ENCODE measurements around the gene ITGAV.

The ITGAV gene

DNA sequence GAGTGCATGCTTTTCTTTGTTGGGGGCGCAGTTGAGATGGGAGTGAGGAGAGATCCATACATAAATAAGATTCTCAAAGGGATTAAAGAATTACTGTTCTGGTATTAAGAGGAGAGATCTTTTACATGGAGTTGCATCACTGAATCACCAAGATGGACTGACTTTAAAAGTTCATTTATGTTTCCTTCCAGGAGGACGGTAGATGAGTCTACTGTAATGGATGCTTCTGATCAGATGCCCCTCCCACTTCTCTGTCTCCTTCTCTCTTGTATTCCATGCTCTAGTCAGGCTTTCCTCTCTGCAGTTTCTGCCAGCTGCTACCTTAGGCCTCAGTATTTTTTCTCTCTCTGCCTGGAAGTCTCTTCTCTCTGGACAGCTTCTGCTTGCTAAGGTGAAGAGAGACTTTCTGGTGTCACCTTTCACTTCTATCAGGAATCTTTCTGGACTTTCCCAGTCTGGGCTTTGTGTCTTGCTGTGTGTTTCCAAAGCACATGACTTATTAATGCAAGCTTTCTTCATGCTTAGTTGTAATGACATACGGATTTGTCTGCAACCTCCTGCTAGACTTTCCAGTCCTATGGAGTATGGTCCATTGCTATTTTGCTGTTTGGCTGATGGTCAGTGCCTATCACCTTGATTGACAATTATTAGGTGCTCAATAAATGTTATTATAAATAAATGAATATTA, 127.6 kb downstream of the ITGAV start:
- Histone ChIP-seq H3K36me3 (ENCODE audit: insufficient read depth, low read length) (no peaks in the 10 kb centered on the region), H3K9me3 (ENCODE audit: insufficient read depth, low read depth, low read length) (no peaks in the 10 kb centered on the region), H3K9ac (ENCODE audit: low read depth, low read length) (peak overlapping the region; percentile 1; the same call in 1 of the 2 replicates), H3K27me3 (ENCODE audit: insufficient read depth, low read length) (no peaks in the 10 kb centered on the region), H3K4me3 (ENCODE audit: low read length) (no peak overlapping the region), H3K27ac (ENCODE audit: low read depth, low read length) (no peak overlapping the region), H3K4me1 (ENCODE audit: insufficient read depth, low read length) (peaks cover 48% of the 10 kb centered on the region)
- WGBS = 76% methylated on average over 3 of the region's 3 CpGs

- peaks cover 48% of the 10 kb centered on the region for H3K4me1 ChIP-seq (ENCODE audit: insufficient read depth, low read length)
- H3K9ac ChIP-seq (ENCODE audit: low read depth, low read length) = no peak overlapping the region
- no peaks in the 10 kb centered on the region for H3K36me3 ChIP-seq (ENCODE audit: insufficient read depth, low read length)
- H3K4me3 ChIP-seq (ENCODE audit: low read length) = no peak overlapping the region
- no peaks in the 10 kb centered on the region for H3K27me3 ChIP-seq (ENCODE audit: insufficient read depth, low read length)
- no peaks in the 10 kb centered on the region for H3K9me3 ChIP-seq (ENCODE audit: insufficient read depth, low read depth, low read length)
- 87% methylated on average over 3 of the region's 3 CpGs for WGBS
- no peak overlapping the region for H3K27ac ChIP-seq (ENCODE audit: low read depth, low read length)
These were observed 128.3 kb downstream of the ITGAV start for GRCh38 chr2:186718122-186718521.

DNA sequence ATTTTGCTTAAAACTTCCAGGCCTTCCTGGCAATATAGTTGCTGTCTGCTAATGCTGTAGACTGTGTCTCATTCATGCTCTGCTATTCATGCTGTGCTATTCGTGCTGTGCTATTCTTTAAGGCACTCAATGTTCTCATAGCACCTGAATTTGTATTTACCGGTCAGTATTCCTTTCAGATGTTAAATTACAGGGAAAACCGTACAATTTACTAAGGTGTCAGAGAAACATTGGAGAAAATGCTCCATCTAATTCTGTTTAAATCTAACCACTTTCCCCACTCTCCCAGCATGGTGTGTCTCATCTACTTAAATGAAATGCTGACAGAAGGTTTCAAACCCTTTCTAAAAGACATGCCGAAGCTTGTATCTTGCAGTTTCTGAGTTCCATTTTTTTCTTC, 129.0 kb downstream of the ITGAV start:
- no peak overlapping the region for H3K9ac ChIP-seq (ENCODE audit: low read depth, low read length)
- no peak overlapping the region for H3K4me3 ChIP-seq (ENCODE audit: low read length)
- H3K27me3 ChIP-seq (ENCODE audit: insufficient read depth, low read length) = no peaks in the 10 kb centered on the region
- no peaks in the 10 kb centered on the region for H3K36me3 ChIP-seq (ENCODE audit: insufficient read depth, low read length)
- no peaks in the 10 kb centered on the region for H3K9me3 ChIP-seq (ENCODE audit: insufficient read depth, low read depth, low read length)
- peak overlapping the region; percentile 31; the same call in 1 of the 2 replicates for H3K27ac ChIP-seq (ENCODE audit: low read depth, low read length)
- H3K4me1 ChIP-seq (ENCODE audit: insufficient read depth, low read length) = peaks cover 42% of the 10 kb centered on the region
- WGBS = 54% methylated on average over 4 of the region's 4 CpGs

GRCh38 chr2:186721956-186722355, 132.1 kb downstream of the ITGAV start:
- Histone ChIP-seq H3K27ac (ENCODE audit: low read depth, low read length) (no peak overlapping the region), H3K36me3 (ENCODE audit: insufficient read depth, low read length) (no peaks in the 10 kb centered on the region), H3K4me1 (ENCODE audit: insufficient read depth, low read length) (peaks cover 42% of the 10 kb centered on the region), H3K27me3 (ENCODE audit: insufficient read depth, low read length) (no peaks in the 10 kb centered on the region), H3K9me3 (ENCODE audit: insufficient read depth, low read depth, low read length) (no peaks in the 10 kb centered on the region), H3K9ac (ENCODE audit: low read depth, low read length) (no peak overlapping the region), H3K4me3 (ENCODE audit: low read length) (no peak overlapping the region)

DNA sequence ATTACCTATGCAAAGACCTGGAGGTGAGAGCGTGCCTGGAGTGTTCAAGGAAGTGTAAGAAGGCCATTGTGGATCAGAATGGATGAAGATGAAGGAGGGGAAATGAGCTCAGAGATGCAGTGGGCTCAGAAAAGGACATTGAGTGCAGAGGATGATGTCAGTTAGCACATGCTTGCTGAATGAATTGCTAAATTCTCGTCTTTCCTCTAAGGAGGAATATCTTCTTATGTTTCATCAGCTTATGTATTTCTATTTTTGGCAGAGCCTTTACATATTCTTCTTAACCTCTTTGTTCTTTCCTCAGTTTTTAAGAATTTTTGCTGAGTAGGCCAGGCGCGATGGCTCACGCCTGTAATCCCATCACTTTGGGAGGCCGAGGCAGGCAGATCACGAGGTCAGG, 134.9 kb downstream of the ITGAV start:
- Histone ChIP-seq H3K4me1 (ENCODE audit: insufficient read depth, low read length) (peaks cover 20% of the 10 kb centered on the region; the same call in 1 of the 2 replicates), H3K4me3 (ENCODE audit: low read length) (no peak overlapping the region), H3K9ac (ENCODE audit: low read depth, low read length) (no peak overlapping the region), H3K9me3 (ENCODE audit: insufficient read depth, low read depth, low read length) (no peaks in the 10 kb centered on the region), H3K36me3 (ENCODE audit: insufficient read depth, low read length) (no peaks in the 10 kb centered on the region), H3K27ac (ENCODE audit: low read depth, low read length) (no peak overlapping the region), H3K27me3 (ENCODE audit: insufficient read depth, low read length) (no peaks in the 10 kb centered on the region)
- 95% methylated on average over 6 of the region's 7 CpGs for WGBS

GRCh38 chr2:186725783-186726182, 135.9 kb downstream of the ITGAV start:
- no peak overlapping the region for H3K4me3 ChIP-seq (ENCODE audit: low read length)
- H3K36me3 ChIP-seq (ENCODE audit: insufficient read depth, low read length) = no peaks in the 10 kb centered on the region
- WGBS = 96% methylated on average over 1 of the region's 1 CpG
- H3K27me3 ChIP-seq (ENCODE audit: insufficient read depth, low read length) = no peaks in the 10 kb centered on the region
- H3K4me1 ChIP-seq (ENCODE audit: insufficient read depth, low read length) = peaks cover 20% of the 10 kb centered on the region; the same call in 1 of the 2 replicates
- no peak overlapping the region for H3K27ac ChIP-seq (ENCODE audit: low read depth, low read length)
- H3K9ac ChIP-seq (ENCODE audit: low read depth, low read length) = no peak overlapping the region
- no peaks in the 10 kb centered on the region for H3K9me3 ChIP-seq (ENCODE audit: insufficient read depth, low read depth, low read length)

- Histone ChIP-seq H3K27ac (ENCODE audit: low read depth, low read length) (no peak overlapping the region), H3K9ac (ENCODE audit: low read depth, low read length) (no peak overlapping the region), H3K9me3 (ENCODE audit: insufficient read depth, low read depth, low read length) (peaks cover 10% of the 10 kb centered on the region), H3K36me3 (ENCODE audit: insufficient read depth, low read length) (no peaks in the 10 kb centered on the region), H3K4me1 (ENCODE audit: insufficient read depth, low read length) (peaks cover 20% of the 10 kb centered on the region; the same call in 1 of the 2 replicates), H3K4me3 (ENCODE audit: low read length) (no peak overlapping the region), H3K27me3 (ENCODE audit: insufficient read depth, low read length) (no peaks in the 10 kb centered on the region)
- WGBS = 74% methylated on average over 3 of the region's 3 CpGs
These were observed 137.1 kb downstream of the ITGAV start for GRCh38 chr2:186726938-186727337.

GRCh38 chr2:186728631-186729030, 138.8 kb downstream of the ITGAV start:
- no peak overlapping the region for H3K9ac ChIP-seq (ENCODE audit: low read depth, low read length)
- WGBS = 89% methylated on average over 1 of the region's 2 CpGs
- H3K9me3 ChIP-seq (ENCODE audit: insufficient read depth, low read depth, low read length) = peaks cover 20% of the 10 kb centered on the region
- H3K36me3 ChIP-seq (ENCODE audit: insufficient read depth, low read length) = peaks cover 5% of the 10 kb centered on the region; the same call in 1 of the 2 replicates
- H3K27me3 ChIP-seq (ENCODE audit: insufficient read depth, low read length) = no peaks in the 10 kb centered on the region
- no peak overlapping the region for H3K4me3 ChIP-seq (ENCODE audit: low read length)
- H3K4me1 ChIP-seq (ENCODE audit: insufficient read depth, low read length) = peaks cover 20% of the 10 kb centered on the region; the same call in 1 of the 2 replicates
- no peak overlapping the region for H3K27ac ChIP-seq (ENCODE audit: low read depth, low read length)
